GM18951 (cell line): ENCODE results near the gene TPD52L2.
"Not testable (repeated sequence)": the region's sequence is repeated elsewhere in the genome, so short reads cannot be mapped to it uniquely, and the experiment has no call there.

Experiments used
- POLR2A ChIP-seq: IDR thresholded peaks from 4 replicates; pipeline ENCODE4 v1.6.1; 2011; ENCODE audit warnings: mild to moderate bottlenecking; ENCODE audit not compliant: insufficient read length, insufficient read depth; ENCODE audit errors: extremely low read depth
- in situ Hi-C: fragments of 300-500 bp; cut with MboI; formaldehyde crosslinking; loops from one replicate; pipeline ENCODE4 v1.12.0; 2022; ENCODE audit warnings: low sequenced_read_pairs, mixed read lengths, inconsistent platforms; ENCODE audit not compliant: unreplicated experiment

TPD52L2 gene

GRCh38 chr20:63864545-63864977 is 509 bp upstream of the TPD52L2 start:
- in situ Hi-C loops: no loop called here
- no peak for TF ChIP-seq POLR2A

- in situ Hi-C loops: not testable (repeated sequence)
Observed at GRCh38 chr20:63867042-63867441, 2.0 kb downstream of the TPD52L2 start.

- in situ Hi-C loops: no loop called here
- no peak for TF ChIP-seq POLR2A
Observed at GRCh38 chr20:63868264-63868663, 3.2 kb downstream of the TPD52L2 start.

DNA sequence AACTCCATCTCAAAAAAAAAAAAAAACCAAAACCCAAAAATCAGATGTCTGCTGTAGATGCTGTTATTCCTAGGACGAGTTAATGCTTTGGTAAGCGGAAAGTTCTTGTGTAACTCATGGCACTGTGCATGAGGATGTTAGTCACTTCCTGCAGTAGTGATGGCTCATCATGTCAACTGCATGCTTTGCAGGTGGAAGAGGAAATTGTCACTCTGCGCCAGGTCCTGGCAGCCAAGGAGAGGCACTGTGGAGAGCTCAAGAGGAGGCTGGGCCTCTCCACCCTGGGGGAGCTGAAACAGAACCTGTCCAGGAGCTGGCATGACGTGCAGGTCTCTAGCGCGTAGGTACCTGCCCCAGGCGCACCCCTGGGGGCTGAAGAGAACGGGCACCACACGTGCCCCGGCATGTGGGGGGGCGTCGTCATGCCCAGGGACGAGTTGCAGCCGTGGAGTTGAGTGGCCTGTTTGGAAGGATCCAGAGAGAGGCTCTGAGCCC is 8.5 kb downstream of the TPD52L2 start:
- in situ Hi-C loops: no loop called here
- no peak for TF ChIP-seq POLR2A

DNA sequence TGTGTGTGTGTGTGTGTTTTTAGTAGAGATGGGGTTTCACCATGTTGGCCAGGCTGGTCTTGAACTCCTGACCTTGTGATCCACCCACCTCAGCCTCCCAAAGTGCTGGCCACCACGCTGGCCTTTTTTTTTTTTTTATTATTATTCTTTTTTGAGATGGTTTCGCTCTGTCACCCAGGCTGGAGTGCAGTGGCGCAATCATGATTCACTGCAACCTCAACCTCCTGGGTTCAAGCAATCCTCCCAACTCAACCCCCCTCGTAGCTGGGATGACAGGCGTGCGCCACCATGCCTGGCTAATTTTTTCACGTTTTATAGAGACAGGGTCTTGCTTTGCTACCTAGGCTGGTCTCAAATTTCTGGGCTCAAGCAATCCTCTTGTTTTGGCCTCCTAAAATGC is 9.2 kb downstream of the TPD52L2 start:
- in situ Hi-C loops: not testable (repeated sequence)

- in situ Hi-C loops: no loop called here
- TF ChIP-seq POLR2A: no peak
Observed at GRCh38 chr20:63876489-63877036, 11.5 kb downstream of the TPD52L2 start.

- TF ChIP-seq POLR2A: no peak
Observed at GRCh38 chr20:63877755-63878470, 12.8 kb downstream of the TPD52L2 start.

GRCh38 chr20:63878899-63879663 is 14.0 kb downstream of the TPD52L2 start:
- TF ChIP-seq POLR2A: no peak
- in situ Hi-C loops: no loop called here

More at GRCh38 chr20:63877755-63878470, 12.8 kb downstream of the TPD52L2 start:
- in situ Hi-C loops: no loop called here

- in situ Hi-C loops: not testable (repeated sequence)
Observed at GRCh38 chr20:63880901-63881300, 15.8 kb downstream of the TPD52L2 start.

GRCh38 chr20:63881451-63882226 is 16.6 kb downstream of the TPD52L2 start:
- in situ Hi-C loops: no loop called here
- no peak for TF ChIP-seq POLR2A

DNA sequence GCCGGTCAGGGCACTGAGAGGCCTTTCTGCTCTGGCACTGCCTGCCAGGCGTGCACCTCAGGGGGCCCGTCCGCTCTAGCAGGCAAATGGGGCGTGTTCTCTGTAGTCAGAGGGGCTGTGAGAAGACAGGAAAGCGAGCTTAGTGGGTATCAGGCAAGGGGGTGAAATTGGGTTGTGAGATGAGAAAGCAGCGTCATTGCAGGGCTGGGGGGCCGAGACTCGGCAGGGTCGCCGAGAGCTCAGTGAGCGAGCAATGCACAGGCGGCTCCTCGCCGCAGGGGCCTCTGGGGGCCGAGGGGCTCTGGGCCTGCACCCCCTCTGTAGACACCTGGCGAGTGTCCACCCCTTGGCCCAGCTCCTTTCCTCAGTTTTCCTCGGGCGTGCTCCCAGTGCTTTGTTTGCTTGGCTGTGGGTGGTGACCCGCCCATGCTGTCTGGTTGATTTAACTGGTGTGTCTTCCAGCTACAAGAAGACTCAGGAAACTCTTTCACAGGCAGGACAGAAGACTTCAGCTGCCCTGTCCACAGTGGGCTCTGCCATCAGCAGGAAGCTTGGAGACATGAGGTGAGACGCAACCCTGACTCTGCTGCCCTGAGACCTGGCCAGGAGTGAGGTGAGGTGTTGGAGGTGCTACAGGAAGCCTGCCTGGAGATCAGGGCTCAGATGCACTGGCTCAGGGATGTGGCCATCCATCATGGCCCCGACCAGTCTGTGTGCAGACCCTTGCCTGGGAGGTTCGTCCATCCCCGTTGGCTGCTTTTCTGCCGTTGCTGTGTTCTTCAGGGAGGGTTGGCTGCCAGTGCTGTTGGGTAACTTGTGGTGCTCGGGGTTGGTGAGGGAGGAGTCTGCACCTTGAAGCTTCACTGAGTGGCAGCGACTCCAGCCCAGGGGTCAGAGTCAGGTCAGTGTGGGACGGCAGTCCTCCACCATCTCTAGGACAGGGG is 17.5 kb downstream of the TPD52L2 start:
- in situ Hi-C loops: no loop called here
- no peak for TF ChIP-seq POLR2A

DNA sequence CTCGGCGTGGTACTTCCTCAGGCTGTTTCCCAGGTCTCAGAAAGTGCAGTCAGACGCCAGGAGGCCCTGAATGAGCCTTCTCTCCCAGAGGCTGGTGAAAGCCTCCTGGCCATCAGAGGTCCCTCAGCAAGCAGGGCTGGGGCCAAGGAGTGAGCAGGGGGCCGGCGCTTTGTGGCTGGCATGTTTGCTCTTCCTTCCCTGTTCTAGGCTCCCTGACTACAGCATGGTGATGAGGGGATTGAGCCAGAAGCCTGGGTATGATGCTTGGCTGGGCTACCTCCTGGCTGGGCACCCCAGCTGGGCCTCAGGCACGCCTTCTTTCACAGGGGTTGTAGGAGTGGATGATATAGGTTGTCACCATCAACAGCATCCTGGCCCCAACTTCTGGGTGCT is 18.1 kb downstream of the TPD52L2 start:
- no peak for TF ChIP-seq POLR2A
- in situ Hi-C loops: no loop called here
